ENCODE measurements around the gene HIVEP2.
"Not testable (repeated sequence)": the region's sequence is repeated elsewhere in the genome, so short reads cannot be mapped to it uniquely, and the experiment has no call there.

HIVEP2 gene

GRCh38 chr6:142945049-142945445, at the start of gene HIVEP2:
HIVEP2 (minus strand) TSS chr6:142945176; CDS start chr6:142774738, 170,438 bp downstream.
- TF ChIP-seq GATA1 (IDR thresholded peaks at IDR 0.05; ENCODE audit: low read depth, low read length): no peak
- no peak for TF ChIP-seq POLR2A (IDR thresholded peaks at IDR 0.05; ENCODE audit: low read length)
- peak; percentile 37 to 42 for DNase-seq

- DNase-seq: no peak
- TF ChIP-seq GATA1 (IDR thresholded peaks at IDR 0.05; ENCODE audit: low read depth, low read length) (no peak), POLR2A (IDR thresholded peaks at IDR 0.05; ENCODE audit: low read length) (no peak)
Measured at GRCh38 chr6:142993977-142994376, 49.0 kb upstream of the HIVEP2 start.

- no peak for DNase-seq
- no peak for TF ChIP-seq POLR2A (IDR thresholded peaks at IDR 0.05; ENCODE audit: low read length)
- TF ChIP-seq GATA1 (IDR thresholded peaks at IDR 0.05; ENCODE audit: low read depth, low read length): no peak
Measured at GRCh38 chr6:142987490-142987889, 42.5 kb upstream of the HIVEP2 start.

GRCh38 chr6:142985281-142985680, 40.3 kb upstream of the HIVEP2 start:
- no peak for DNase-seq
- TF ChIP-seq GATA1 (IDR thresholded peaks at IDR 0.05; ENCODE audit: low read depth, low read length): no peak
- no peak for TF ChIP-seq POLR2A (IDR thresholded peaks at IDR 0.05; ENCODE audit: low read length)

GRCh38 chr6:142984386-142984785, 39.4 kb upstream of the HIVEP2 start:
- DNase-seq: no peak
- TF ChIP-seq GATA1 (IDR thresholded peaks at IDR 0.05; ENCODE audit: low read depth, low read length) (no peak), POLR2A (IDR thresholded peaks at IDR 0.05; ENCODE audit: low read length) (no peak)

- no peak for DNase-seq
- TF ChIP-seq POLR2A (IDR thresholded peaks at IDR 0.05; ENCODE audit: low read length) (no peak), GATA1 (IDR thresholded peaks at IDR 0.05; ENCODE audit: low read depth, low read length) (no peak)
Measured at GRCh38 chr6:142975365-142975764, 30.4 kb upstream of the HIVEP2 start.

- DNase-seq: not testable (repeated sequence)
Measured at GRCh38 chr6:142970941-142971340, 26.0 kb upstream of the HIVEP2 start.

GRCh38 chr6:142968601-142969000, 23.6 kb upstream of the HIVEP2 start:
- DNase-seq: no peak
- TF ChIP-seq GATA1 (IDR thresholded peaks at IDR 0.05; ENCODE audit: low read depth, low read length) (no peak), POLR2A (IDR thresholded peaks at IDR 0.05; ENCODE audit: low read length) (no peak)

GRCh38 chr6:142966294-142966693, 21.3 kb upstream of the HIVEP2 start:
- DNase-seq: no peak
- TF ChIP-seq GATA1 (IDR thresholded peaks at IDR 0.05; ENCODE audit: low read depth, low read length) (no peak), POLR2A (IDR thresholded peaks at IDR 0.05; ENCODE audit: low read length) (no peak)

GRCh38 chr6:142965164-142965563, 20.2 kb upstream of the HIVEP2 start:
- DNase-seq: no peak
- no peak for TF ChIP-seq POLR2A (IDR thresholded peaks at IDR 0.05; ENCODE audit: low read length)
- no peak for TF ChIP-seq GATA1 (IDR thresholded peaks at IDR 0.05; ENCODE audit: low read depth, low read length)

GRCh38 chr6:142960098-142960497, 15.1 kb upstream of the HIVEP2 start:
- TF ChIP-seq POLR2A (IDR thresholded peaks at IDR 0.05; ENCODE audit: low read length) (no peak), GATA1 (IDR thresholded peaks at IDR 0.05; ENCODE audit: low read depth, low read length) (no peak)
- DNase-seq: no peak

- no peak for DNase-seq
- no peak for TF ChIP-seq GATA1 (IDR thresholded peaks at IDR 0.05; ENCODE audit: low read depth, low read length)
Measured at GRCh38 chr6:142958343-142958742, 13.4 kb upstream of the HIVEP2 start.

- no peak for DNase-seq
- no peak for TF ChIP-seq POLR2A (IDR thresholded peaks at IDR 0.05; ENCODE audit: low read length)
- TF ChIP-seq GATA1 (IDR thresholded peaks at IDR 0.05; ENCODE audit: low read depth, low read length): no peak
Measured at GRCh38 chr6:142956726-142957125, 11.8 kb upstream of the HIVEP2 start.

- TF ChIP-seq POLR2A (IDR thresholded peaks at IDR 0.05; ENCODE audit: low read length) (no peak), GATA1 (IDR thresholded peaks at IDR 0.05; ENCODE audit: low read depth, low read length) (no peak)
- no peak for DNase-seq
Measured at GRCh38 chr6:142954844-142955243, 9.9 kb upstream of the HIVEP2 start.

- TF ChIP-seq POLR2A (IDR thresholded peaks at IDR 0.05; ENCODE audit: low read length) (no peak), GATA1 (IDR thresholded peaks at IDR 0.05; ENCODE audit: low read depth, low read length) (no peak)
- no peak for DNase-seq
Measured at GRCh38 chr6:142953373-142954273, 8.6 kb upstream of the HIVEP2 start.

Measured in erythroblast (primary cell).